Prostate gland (tissue), 2 donors: Measurements from ENCODE around the gene CADPS2.

Experiments used
- POLR2A ChIP-seq: fragments of 450-650 bp; IDR thresholded peaks from one replicate; pipeline ENCODE4 v1.6.1; 2016; ENCODE audit warnings: antibody characterized with exemption, mild to moderate bottlenecking
- POLR2AphosphoS5 ChIP-seq: sonication (generic); formaldehyde crosslinking; IDR thresholded peaks from one replicate; pipeline ENCODE4 v1.6.1; 2017; ENCODE audit warnings: antibody characterized with exemption
- TF ChIP-seq, protein P1 (sequence below), 4 experiments: fragments of 200-600 bp in 2 of 4; fragments of 450-650 bp in 2 of 4; sonication (generic) in 2 of 4; IDR thresholded peaks; 1 replicate in 3 of 4; 2 replicates in 1 of 4; pipeline ENCODE4 v1.5.1; 2016 to 2019; ENCODE audit warnings: antibody characterized with exemption in 4 of 4, mild to moderate bottlenecking in 2 of 4, moderate library complexity in 2 of 4

- TF ChIP-seq POLR2A: no peak
- TF ChIP-seq, protein P1, sequence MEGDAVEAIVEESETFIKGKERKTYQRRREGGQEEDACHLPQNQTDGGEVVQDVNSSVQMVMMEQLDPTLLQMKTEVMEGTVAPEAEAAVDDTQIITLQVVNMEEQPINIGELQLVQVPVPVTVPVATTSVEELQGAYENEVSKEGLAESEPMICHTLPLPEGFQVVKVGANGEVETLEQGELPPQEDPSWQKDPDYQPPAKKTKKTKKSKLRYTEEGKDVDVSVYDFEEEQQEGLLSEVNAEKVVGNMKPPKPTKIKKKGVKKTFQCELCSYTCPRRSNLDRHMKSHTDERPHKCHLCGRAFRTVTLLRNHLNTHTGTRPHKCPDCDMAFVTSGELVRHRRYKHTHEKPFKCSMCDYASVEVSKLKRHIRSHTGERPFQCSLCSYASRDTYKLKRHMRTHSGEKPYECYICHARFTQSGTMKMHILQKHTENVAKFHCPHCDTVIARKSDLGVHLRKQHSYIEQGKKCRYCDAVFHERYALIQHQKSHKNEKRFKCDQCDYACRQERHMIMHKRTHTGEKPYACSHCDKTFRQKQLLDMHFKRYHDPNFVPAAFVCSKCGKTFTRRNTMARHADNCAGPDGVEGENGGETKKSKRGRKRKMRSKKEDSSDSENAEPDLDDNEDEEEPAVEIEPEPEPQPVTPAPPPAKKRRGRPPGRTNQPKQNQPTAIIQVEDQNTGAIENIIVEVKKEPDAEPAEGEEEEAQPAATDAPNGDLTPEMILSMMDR (IDR thresholded peaks at IDR 0.05): no peak
- TF ChIP-seq POLR2AphosphoS5: no peak
Observed at GRCh38 chr7:122829962-122830361, 56.3 kb downstream of the CADPS2 start.
